ENCODE measurements around the gene GAL3ST2.
"Not testable (repeated sequence)": the region's sequence is repeated elsewhere in the genome, so short reads cannot be mapped to it uniquely, and the experiment has no call there.

Gene GAL3ST2

GRCh38 chr2:241810307-241811200 lies 33.9 kb downstream of the GAL3ST2 start:
- DNase-seq = no peak

GRCh38 chr2:241811201-241811951 lies 34.8 kb downstream of the GAL3ST2 start:
- DNase-seq = no peak

GRCh38 chr2:241811952-241812729 lies 35.5 kb downstream of the GAL3ST2 start:
- no peak for DNase-seq

GRCh38 chr2:241812730-241813643 lies 36.4 kb downstream of the GAL3ST2 start:
- peak in 1 of 2 experiments; percentile 12 for DNase-seq

GRCh38 chr2:241813644-241814392 lies 37.2 kb downstream of the GAL3ST2 start:
- DNase-seq = no peak

- DNase-seq = no peak
Observed at GRCh38 chr2:241814393-241814642, 37.7 kb downstream of the GAL3ST2 start.

- no peak for DNase-seq
Observed at GRCh38 chr2:241814643-241815476, 38.2 kb downstream of the GAL3ST2 start.

GRCh38 chr2:241815477-241816430 lies 39.1 kb downstream of the GAL3ST2 start:
- no peak for DNase-seq

GRCh38 chr2:241816431-241817121 lies 40.0 kb downstream of the GAL3ST2 start:
- DNase-seq = no peak

GRCh38 chr2:241817126-241817820 lies 40.7 kb downstream of the GAL3ST2 start:
- DNase-seq = peak in 1 of 2 experiments; percentile 2

GRCh38 chr2:241817821-241818215 lies 41.2 kb downstream of the GAL3ST2 start:
- DNase-seq = not testable (repeated sequence)

- DNase-seq = no peak
Observed at GRCh38 chr2:241818229-241818942, 41.8 kb downstream of the GAL3ST2 start.

- DNase-seq = no peak
Observed at GRCh38 chr2:241818943-241819270, 42.3 kb downstream of the GAL3ST2 start.

GRCh38 chr2:241819947-241820624 lies 43.5 kb downstream of the GAL3ST2 start:
- not testable (repeated sequence) for DNase-seq

- no peak for DNase-seq
Observed at GRCh38 chr2:241820625-241821384, 44.2 kb downstream of the GAL3ST2 start.
